ENCODE measurements around the gene FAM118B.
"Not testable (repeated sequence)": the region's sequence is repeated elsewhere in the genome, so short reads cannot be mapped to it uniquely, and the experiment has no call there.

FAM118B gene

GRCh38 chr11:126217491-126217890 is 5.9 kb downstream of the FAM118B start:
- no peak for DNase-seq (ENCODE audit: low spot score)

- no peak for DNase-seq (ENCODE audit: low spot score)
Measured at GRCh38 chr11:126219547-126219946, 8.0 kb downstream of the FAM118B start.

GRCh38 chr11:126224647-126225294 is 13.2 kb downstream of the FAM118B start:
- DNase-seq (ENCODE audit: low spot score), result no peak

- no peak for DNase-seq (ENCODE audit: low spot score)
Measured at GRCh38 chr11:126225295-126225665, 13.7 kb downstream of the FAM118B start.

GRCh38 chr11:126226334-126227084 is 14.9 kb downstream of the FAM118B start:
- DNase-seq (ENCODE audit: low spot score), result no peak

- DNase-seq (ENCODE audit: low spot score), result no peak
Measured at GRCh38 chr11:126229858-126230540, 18.4 kb downstream of the FAM118B start.

- DNase-seq (ENCODE audit: low spot score), result no peak
Measured at GRCh38 chr11:126231725-126232459, 20.3 kb downstream of the FAM118B start.

- DNase-seq (ENCODE audit: low spot score), result no peak
Measured at GRCh38 chr11:126232683-126233082, 21.1 kb downstream of the FAM118B start.

GRCh38 chr11:126233391-126233790 is 21.8 kb downstream of the FAM118B start:
- DNase-seq (ENCODE audit: low spot score), result no peak

GRCh38 chr11:126246636-126247035 is 35.1 kb downstream of the FAM118B start:
- peak; percentile 27 for DNase-seq (ENCODE audit: low spot score)

GRCh38 chr11:126253265-126253664 is 41.7 kb downstream of the FAM118B start:
- no peak for DNase-seq (ENCODE audit: low spot score)

- no peak for DNase-seq (ENCODE audit: low spot score)
Measured at GRCh38 chr11:126254819-126255218, 43.2 kb downstream of the FAM118B start.

GRCh38 chr11:126255507-126255906 is 43.9 kb downstream of the FAM118B start:
- not testable (repeated sequence) for DNase-seq (ENCODE audit: low spot score)

- DNase-seq (ENCODE audit: low spot score), result no peak
Measured at GRCh38 chr11:126256216-126256615, 44.6 kb downstream of the FAM118B start.

- no peak for DNase-seq (ENCODE audit: low spot score)
Measured at GRCh38 chr11:126257144-126257543, 45.6 kb downstream of the FAM118B start.

- DNase-seq (ENCODE audit: low spot score), result peak; percentile 42
Measured at GRCh38 chr11:126257764-126258163, 46.2 kb downstream of the FAM118B start.

GRCh38 chr11:126262216-126262615 is 50.6 kb downstream of the FAM118B start:
- DNase-seq (ENCODE audit: low spot score), result no peak

- DNase-seq (ENCODE audit: low spot score), result no peak
Measured at GRCh38 chr11:126263489-126263888, 51.9 kb downstream of the FAM118B start.

- DNase-seq (ENCODE audit: low spot score), result no peak
Measured at GRCh38 chr11:126265811-126266210, 54.2 kb downstream of the FAM118B start.

- no peak for DNase-seq (ENCODE audit: low spot score)
Measured at GRCh38 chr11:126267650-126268049, 56.1 kb downstream of the FAM118B start.

GRCh38 chr11:126268361-126268707 is 56.8 kb downstream of the FAM118B start:
- peak; percentile 71 for DNase-seq (ENCODE audit: low spot score)

Measured in hepatic stellate cell (primary cell).